ENCODE measurements around the gene TPSB2.

The TPSB2 gene

GRCh38 chr16:1181404-1182315, 48.3 kb downstream of the TPSB2 start:
- peak; percentile 71 for DNase-seq

DNA sequence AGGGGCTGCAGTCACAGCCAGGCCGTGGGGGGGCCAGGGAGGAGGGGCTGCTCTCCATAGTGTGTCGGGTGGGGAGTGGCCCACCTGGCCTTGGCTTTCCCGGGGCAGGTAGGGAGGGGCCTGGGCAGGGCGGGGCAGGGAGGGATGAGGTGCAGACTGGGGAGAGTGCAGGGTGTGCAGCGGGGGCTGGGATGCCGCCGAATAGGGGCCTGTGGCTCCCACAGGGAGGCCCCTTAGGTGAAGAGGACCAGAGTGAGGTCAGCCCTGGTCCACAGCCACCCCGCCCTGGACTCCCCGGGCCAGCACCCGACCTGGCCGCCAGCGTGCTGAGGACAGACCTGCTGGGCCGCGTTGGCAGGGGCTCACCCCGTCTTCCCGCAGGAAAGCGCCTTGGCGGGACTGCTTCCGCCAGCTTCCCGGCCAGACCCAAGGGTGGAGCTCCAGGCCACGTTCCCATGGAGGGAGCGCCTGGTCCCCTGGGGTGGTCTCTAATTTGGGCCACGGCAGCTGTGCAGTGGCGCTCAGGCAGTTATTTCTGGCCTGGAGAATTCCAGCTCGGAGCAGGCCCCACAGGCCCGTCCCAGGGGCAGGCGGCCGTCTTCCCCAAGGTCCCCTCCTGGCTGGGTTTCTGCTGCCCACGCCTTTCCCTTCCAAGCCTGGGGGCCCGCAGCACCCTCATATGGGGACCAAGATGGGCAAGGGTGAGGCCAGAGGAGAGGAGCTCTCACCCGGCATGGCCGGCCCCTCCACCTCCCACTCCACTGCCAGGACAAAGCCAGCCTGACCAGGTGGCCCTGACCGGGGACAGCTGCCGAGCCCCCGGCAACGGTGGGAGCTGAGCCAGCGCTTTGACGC, 49.2 kb downstream of the TPSB2 start:
- DNase-seq, result peak; percentile 48

All from eye (tissue), 1 donor.